ENCODE measurements around the gene UGP2. TPM values are rescaled to one million over a fixed set of nuclear protein-coding genes. Genes with fewer than 3 reads are reported as not detected.

The UGP2 gene
- total and polyA plus RNA-seq, 2 donors from 2014 or later, result 118 to 140 TPM

Other genes with a start within 250 kb of the UGP2 start
- gene VPS54, start 177.5 kb downstream of the UGP2 start, total RNA-seq, result 25.0 TPM
- gene VPS54, start 177.5 kb downstream of the UGP2 start, polyA plus RNA-seq (ENCODE audit: insufficient read depth, low read depth, low replicate concordance), result 17.4 TPM